KOPT-K1 (cell line): ENCODE data around the gene RIPOR3.
A peak's percentile ranks its signal among the peaks of the same experiment; 100 is the strongest.

Experiments used
- H3K27ac ChIP-seq: fragments of 200-600 bp; sonication (generic); 2 replicates; pipeline ENCODE4 v1.5.1; 2016; ENCODE audit warnings: antibody characterized with exemption, mild to moderate bottlenecking, low read depth, low read length; ENCODE audit not compliant: poor library complexity, severe bottlenecking
- H3K36me3 ChIP-seq: fragments of 200-600 bp; sonication (generic); 2 replicates; pipeline ENCODE4 v1.5.1; 2017; ENCODE audit warnings: antibody characterized with exemption, mild to moderate bottlenecking, low read length, moderate library complexity; ENCODE audit not compliant: insufficient read depth
- H3K9me3 ChIP-seq: fragments of 200-600 bp; sonication (generic); 2 replicates; pipeline ENCODE4 v1.5.1; 2017; ENCODE audit warnings: antibody characterized with exemption, low read length, mild to moderate bottlenecking; ENCODE audit not compliant: insufficient read depth, poor library complexity, severe bottlenecking

Gene RIPOR3, protein sequence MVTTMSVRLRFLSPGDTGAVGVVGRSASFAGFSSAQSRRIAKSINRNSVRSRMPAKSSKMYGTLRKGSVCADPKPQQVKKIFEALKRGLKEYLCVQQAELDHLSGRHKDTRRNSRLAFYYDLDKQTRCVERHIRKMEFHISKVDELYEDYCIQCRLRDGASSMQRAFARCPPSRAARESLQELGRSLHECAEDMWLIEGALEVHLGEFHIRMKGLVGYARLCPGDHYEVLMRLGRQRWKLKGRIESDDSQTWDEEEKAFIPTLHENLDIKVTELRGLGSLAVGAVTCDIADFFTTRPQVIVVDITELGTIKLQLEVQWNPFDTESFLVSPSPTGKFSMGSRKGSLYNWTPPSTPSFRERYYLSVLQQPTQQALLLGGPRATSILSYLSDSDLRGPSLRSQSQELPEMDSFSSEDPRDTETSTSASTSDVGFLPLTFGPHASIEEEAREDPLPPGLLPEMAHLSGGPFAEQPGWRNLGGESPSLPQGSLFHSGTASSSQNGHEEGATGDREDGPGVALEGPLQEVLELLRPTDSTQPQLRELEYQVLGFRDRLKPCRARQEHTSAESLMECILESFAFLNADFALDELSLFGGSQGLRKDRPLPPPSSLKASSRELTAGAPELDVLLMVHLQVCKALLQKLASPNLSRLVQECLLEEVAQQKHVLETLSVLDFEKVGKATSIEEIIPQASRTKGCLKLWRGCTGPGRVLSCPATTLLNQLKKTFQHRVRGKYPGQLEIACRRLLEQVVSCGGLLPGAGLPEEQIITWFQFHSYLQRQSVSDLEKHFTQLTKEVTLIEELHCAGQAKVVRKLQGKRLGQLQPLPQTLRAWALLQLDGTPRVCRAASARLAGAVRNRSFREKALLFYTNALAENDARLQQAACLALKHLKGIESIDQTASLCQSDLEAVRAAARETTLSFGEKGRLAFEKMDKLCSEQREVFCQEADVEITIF

DNA sequence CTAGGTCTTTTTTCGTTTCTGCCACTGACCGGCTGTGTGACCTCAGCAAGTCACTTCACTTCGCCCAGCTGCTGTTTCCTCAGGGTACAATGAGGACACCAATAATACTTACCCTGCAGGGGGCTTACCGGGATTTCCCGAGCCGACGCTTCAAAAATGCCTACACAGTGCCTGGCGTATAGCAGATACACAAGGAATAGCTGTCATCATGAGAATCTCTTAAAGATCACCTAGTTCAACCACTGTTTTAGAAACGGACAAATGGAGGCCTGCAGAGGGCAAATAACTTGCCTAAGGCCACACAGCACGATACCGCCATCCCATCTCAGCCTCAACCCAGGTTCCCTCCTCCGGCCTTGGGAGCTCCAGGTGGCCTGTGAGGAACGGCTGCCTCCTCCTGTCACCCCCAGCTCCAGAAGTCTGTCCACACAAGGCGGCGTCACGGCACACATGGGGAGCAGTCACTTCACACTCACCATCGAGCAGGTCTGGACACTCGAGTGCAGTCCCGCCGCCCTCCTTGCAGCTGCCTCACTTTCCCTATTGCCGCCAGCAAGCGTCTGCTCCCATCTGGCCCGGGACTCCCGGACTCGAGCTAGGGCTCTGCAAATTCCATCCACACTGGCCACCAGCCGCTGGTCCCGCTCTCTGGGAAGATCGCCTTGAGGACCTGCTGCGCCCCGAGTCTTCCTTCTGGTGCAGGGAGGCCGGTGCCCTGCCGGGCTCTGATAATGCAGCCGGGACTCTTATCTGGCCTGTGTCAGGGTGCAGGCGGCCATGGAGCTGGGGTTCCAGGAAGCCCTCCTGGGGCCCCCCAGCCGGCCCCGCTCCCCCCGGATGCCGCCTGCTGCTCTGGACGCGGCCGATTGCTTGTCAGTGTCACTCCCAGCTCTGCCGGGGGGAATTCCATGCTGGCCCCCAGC, at the start of gene RIPOR3:
Gene RIPOR3, minus strand, starts transcription at position 893 of the 923 bp plus-strand sequence. Its CDS starts 414 bp downstream, at position 479.
- Histone ChIP-seq H3K27ac (no peak within 1 kb of the TSS), H3K36me3 (no peaks in the 10 kb centered on the region), H3K9me3 (no peaks in the 10 kb centered on the region)

DNA sequence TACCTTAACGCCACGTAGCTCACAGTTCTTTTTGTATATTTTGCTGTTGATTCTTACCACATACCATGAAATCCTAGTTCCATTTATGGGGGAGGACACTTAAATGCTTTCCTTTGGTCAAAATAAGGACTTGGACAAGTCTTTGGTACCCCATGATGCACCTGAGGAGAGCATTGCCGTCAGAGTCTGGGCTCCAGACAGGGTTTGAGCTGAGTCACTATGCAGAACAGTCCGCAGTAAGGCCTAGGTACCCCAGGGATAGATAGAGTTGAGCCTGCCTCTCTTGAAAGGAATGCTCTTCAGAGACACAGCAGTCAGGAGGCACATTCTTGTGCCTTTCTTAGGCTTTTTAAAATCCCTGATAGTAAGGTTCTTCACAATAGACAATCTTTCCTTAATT, 46.0 kb upstream of the RIPOR3 start:
- no peak overlapping the region for H3K27ac ChIP-seq
- peaks cover 4% of the 10 kb centered on the region; the same call in 1 of the 2 replicates for H3K36me3 ChIP-seq

DNA sequence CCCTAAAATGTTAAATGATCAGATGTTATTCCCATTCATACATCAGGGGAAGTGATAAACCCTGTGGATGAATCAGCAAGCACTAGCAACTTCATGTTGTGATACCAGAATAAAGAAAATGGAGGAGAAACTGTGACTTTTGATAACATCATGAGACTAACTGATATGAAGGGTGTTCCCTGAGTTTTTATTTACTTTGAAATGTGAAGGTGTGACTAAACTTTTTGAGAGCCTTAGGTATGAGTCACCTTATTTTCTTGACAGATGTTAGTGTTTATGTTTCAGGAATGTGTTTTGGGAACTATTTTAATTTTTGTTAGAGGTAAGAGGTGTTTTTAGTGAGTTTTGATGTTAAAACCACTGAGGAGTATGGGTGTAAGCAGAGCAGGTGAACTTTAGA, 44.5 kb upstream of the RIPOR3 start:
- peaks cover 4% of the 10 kb centered on the region; the same call in 1 of the 2 replicates for H3K36me3 ChIP-seq
- no peaks in the 10 kb centered on the region for H3K9me3 ChIP-seq
- H3K27ac ChIP-seq, result no peak overlapping the region

More for the DNA sequence above, 46.0 kb upstream of the RIPOR3 start:
- no peaks in the 10 kb centered on the region for H3K9me3 ChIP-seq

DNA sequence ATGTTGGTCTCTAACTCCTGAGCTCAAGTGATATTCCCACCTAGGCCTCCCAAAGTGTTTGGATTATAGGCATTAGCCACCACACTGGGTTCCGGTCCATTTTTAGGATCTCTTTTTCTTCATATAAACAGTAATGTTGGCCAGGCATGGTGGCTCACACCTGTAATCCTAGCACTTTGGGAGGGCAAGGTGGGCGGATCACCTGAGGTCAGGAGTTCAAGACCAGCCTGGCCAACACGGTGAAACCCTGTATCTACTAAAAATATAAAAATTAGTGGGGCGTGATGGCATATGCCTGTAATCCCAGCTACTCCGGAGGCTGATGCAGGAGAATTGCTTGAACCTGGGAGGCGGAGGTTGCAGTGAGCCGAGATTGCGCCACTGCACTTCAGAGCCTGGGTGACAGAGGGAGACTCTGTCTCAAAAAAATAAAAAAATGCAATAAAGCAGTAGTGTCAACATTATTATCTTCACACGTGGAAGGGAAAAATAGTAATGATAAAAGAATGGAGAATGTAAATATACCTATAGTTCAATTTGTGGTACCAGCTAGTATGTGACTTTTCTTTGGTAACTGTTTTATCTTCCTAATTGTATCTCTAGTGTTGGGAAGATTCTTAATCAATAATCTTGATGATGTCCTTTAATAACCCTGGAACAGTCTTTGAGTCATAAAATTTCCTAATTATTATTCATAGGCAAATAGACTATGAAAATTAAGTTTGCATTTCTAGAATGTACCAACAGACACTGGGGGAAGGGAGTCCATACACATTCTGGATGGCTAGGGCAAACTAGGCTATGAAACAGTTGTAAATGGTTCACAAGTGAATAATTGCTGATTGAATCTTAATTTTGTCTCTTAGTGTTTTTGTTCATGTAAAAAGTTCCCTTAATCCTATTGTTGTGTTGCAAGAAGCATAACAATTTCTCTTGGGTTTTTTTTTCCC, 43.7 kb upstream of the RIPOR3 start:
- peaks cover 4% of the 10 kb centered on the region; the same call in 1 of the 2 replicates for H3K36me3 ChIP-seq
- no peaks in the 10 kb centered on the region for H3K9me3 ChIP-seq
- no peak overlapping the region for H3K27ac ChIP-seq

DNA sequence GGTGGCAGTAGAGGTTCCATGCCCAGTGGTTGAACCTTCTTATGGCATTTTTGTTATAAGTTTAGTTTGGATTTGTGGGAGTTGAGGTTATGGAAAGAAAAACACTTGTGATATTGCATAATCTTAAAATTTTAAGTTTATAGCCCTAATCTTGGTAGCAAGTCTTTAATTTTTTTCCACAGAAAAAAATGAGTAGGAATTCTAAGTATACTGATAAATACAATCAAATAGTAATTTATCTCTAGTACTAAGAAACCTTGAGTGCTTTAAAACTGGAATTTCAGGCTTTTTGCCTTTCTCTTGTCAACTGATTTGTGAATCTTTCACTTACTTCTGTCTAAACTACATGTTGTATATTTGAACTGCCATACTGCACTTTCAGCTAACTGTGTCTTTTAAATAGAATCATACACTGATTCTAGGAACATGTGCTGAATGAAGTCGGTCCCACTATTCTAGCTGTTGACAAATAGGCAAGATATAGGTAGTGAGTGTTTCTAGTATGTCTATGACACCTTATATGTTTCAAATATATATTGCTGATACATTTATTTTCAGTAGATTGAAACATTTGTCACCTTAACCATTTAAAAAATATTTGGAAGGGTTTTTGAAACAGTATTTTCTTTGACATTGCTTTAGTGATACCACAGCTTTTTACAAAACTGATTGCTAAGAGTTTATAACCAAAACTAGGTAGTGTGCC, 42.5 kb upstream of the RIPOR3 start:
- no peak overlapping the region for H3K27ac ChIP-seq
- H3K9me3 ChIP-seq, result no peaks in the 10 kb centered on the region
- H3K36me3 ChIP-seq, result peaks cover 2% of the 10 kb centered on the region; the same call in 1 of the 2 replicates

DNA sequence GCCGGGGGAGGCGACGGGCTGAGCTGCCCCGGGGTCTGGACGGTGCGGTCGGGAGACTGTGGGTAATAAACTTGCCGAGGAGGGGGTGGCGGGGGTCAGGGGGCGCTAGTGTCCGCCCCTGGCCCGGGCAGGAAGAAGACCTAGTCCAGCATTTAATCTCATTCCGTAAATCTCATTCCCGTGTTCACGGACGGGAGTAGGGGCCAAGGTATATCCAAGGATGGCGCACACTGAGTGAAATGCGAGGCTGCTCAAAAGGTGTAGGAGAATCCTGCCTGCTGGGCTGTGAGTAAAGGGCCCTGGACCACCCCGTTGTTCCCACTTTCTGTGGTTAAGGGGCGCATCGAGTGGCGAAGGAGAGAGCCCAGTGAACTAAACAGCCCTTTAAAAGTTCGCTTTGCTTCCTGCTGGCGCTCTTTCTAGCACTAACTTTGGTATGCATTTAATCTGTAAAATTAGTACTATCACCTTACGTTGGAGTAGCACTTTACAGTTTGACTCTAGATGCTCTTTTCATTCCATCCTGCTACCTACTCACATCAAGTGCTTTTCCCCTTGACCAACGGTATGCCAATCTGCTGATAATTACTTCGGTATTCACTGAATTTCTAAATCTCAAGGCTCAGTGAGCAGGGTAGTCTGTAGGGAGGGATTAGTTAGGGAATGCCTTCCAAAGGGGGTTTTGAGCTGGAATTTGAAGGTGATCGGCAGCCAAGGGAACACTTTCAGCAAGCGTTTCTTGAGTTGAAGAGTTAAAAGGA, 40.8 kb upstream of the RIPOR3 start:
- no peaks in the 10 kb centered on the region for H3K9me3 ChIP-seq
- H3K36me3 ChIP-seq, result no peaks in the 10 kb centered on the region; the same call in 1 of the 2 replicates
- H3K27ac ChIP-seq, result peak overlapping the region; percentile 54

DNA sequence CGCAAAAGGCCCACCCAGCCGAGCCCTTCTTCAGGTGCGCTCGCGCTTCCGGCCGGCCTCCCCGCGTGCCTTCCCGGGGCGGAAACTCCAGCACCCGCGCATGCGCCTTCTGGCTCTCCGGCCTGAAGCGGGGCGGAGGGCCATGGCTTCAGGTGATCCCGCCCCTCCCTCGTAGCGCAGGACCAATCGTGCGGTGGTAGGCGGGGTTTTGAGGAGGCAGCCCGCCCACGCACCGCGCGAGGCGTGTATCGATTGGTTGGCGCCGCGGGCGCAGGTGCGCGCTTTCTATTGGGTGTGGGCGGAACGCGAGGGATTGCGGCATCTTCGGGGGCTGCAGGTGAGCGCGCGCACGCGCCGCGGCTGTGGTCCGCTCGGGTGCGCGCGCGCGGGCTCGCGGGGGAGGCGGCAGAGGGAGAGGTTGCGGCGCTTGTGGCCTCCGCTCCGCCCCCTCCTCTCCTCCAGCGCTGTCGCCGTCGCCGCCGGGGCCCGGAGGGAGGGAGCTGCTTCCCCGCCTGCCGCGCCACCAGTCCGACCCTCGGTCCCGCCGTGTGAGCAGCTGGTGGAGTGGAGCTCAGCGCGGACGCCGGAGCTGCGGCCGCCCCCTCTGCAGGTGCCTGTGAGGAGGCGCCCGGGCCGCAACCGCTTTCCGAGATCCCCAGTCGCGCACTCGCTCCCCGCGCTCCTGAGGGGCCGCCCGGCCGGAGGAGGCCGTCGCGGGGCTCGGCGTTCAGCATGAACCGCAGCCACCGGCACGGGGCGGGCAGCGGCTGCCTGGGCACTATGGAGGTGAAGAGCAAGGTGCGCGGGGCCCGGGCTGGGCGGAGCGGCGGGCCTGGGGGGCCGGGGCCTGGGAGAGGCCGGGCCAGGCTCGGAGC, 40.0 kb upstream of the RIPOR3 start, which contains the start of gene PARD6B:
Gene PARD6B, plus strand, starts transcription at position 526 of the 875 bp plus-strand sequence. Its CDS starts 207 bp downstream, at position 733.
- no peaks in the 10 kb centered on the region for H3K9me3 ChIP-seq
- peak within 1 kb of the TSS; percentile 54 for H3K27ac ChIP-seq
- no peaks in the 10 kb centered on the region for H3K36me3 ChIP-seq

DNA sequence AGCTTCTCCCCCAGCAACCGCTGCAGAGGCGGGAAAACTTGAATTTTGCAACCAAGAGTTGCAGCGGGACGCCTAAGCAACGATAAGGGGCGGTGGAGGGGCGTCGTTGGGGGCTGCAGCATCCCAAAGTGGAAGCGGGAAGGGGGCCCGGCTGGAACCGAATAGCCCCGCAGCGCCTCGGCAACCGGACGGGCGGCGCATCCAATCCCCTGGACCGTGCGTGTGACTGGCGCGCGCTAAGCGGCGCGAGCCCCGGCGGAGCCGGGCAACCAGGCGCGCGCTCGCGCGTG, 39.4 kb upstream of the RIPOR3 start:
- no peaks in the 10 kb centered on the region for H3K9me3 ChIP-seq
- no peaks in the 10 kb centered on the region for H3K36me3 ChIP-seq
- H3K27ac ChIP-seq, result peak overlapping the region; percentile 17

DNA sequence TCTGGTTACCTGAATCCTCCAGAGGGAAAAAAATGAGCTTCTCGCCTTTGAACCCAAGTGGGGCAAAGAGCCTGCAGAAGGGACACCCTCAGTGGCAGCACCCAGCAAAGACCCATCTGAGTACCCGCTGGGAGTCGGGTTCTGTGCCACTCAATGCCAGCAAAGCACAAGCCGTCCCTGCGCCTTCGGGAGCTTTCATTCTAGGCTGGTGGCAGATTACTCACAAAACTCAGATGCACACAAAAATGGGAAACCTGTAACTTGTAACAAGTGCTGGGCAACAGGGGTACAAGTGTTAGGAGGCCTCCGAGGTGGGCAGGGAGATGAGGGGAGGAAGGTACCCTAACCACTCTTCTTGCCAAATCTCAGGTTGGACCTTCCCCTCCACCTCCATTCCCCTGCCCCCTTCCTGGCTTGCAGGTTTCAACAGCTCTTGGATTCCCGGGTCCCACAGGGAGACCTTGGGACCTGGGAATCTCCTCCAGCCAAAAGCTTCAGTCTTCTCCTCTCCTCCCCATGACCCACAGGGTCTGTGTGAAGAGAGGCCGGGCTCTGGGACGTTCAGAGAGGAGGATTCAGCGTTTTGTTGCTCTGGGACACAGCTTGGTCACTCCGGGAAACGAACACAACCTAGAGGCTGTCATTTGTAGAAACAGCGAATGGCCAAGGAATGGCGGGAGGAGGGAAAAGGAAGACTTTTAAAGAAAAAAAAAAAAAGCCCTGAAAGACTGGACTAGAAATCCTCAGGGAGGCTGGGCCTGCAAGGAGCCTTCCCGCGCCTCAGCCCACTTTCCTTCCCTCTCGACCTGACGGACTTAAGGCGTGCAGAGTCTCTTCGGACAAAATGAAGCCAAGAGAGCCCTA, 38.8 kb upstream of the RIPOR3 start:
- H3K36me3 ChIP-seq, result no peaks in the 10 kb centered on the region
- H3K27ac ChIP-seq, result peak overlapping the region; percentile 17
- no peaks in the 10 kb centered on the region for H3K9me3 ChIP-seq

DNA sequence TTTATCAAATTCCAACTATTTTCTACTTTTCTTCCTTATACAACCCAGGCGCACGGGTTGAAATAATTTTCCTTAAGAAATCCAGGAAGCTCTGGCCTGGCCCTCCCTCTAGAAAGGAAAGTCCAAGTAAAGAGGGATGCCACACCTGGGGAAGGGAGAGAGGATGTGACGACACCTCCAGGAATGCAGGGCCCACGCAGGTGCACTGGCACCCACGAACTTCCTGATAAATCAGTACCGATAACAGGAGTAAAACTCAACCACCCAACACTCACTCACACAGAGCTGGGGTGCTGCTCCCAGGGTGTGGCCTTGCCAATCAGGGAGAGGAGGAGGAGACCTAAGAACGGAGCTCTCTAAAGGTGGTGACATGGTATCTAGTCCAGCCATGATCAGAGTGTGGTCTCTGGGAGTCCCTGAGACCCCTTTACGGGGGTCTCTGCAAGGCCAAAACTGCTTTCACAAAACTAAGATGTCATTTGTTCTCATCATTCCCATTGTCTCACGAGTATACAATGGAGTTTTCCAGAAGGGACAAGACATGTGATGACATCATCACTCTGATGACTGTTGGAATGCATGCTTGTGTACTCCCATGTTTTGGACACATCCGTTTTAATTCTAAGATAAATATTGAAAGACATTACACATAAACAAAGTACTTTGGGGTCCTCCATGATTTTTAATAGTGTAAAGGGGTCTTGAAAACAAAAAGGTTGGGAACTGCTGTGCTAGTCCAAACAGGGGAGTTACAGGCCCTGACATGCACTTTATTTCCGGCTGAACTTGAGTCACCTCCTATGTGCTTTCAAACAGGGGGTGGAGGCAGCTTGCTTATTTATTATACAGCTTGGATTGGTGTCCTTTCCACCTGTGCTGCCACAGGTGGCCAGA, 37.9 kb upstream of the RIPOR3 start:
- Histone ChIP-seq H3K9me3 (no peaks in the 10 kb centered on the region), H3K36me3 (no peaks in the 10 kb centered on the region), H3K27ac (no peak overlapping the region)
